Stimulated activated naive B cell treated with anti-CD40 and anti-IgM and Interleukin-4, amounts not matched to agents 10 μg/mL and 1 μg/mL and 100 μg/mL, for 72 hours (primary cell): Measurements from ENCODE around the gene ELP4.
A peak's percentile ranks its signal among the peaks of the same experiment; 100 is the strongest.
"Not testable (repeated sequence)": the region's sequence is repeated elsewhere in the genome, so short reads cannot be mapped to it uniquely, and the experiment has no call there.

Experiments
- ATAC-seq, 2 donors: fragments of 150-1000 bp; cut with Tn5 transposase; replicated peaks; 2 replicates each; pipeline ENCODE4 v1.10.0; 2021; ENCODE audit warnings: moderate library complexity in 1 of 2
- DNase-seq: peaks from one replicate; pipeline ENCODE4 v3.0.0; 2021
- H3K27ac Mint-ChIP-seq: one replicate; pipeline ENCODE4 v1.8.0; 2022; ENCODE audit warnings: mild to moderate bottlenecking, mixed read lengths
- H3K27me3 Mint-ChIP-seq, 2 donors: one replicate each; pipeline ENCODE4 v1.8.0; 2022; ENCODE audit warnings: mixed read lengths in 2 of 2
- H3K36me3 Mint-ChIP-seq, 2 donors: one replicate each; pipeline ENCODE4 v1.8.0; 2022; ENCODE audit warnings: mixed read lengths in 2 of 2, mild to moderate bottlenecking in 1 of 2
- H3K4me1 Mint-ChIP-seq, 2 donors: one replicate each; pipeline ENCODE4 v1.8.0; 2022; ENCODE audit warnings: mixed read lengths in 2 of 2, mild to moderate bottlenecking in 1 of 2
- H3K4me3 Mint-ChIP-seq, 2 donors: one replicate each; pipeline ENCODE4 v1.8.0; 2022; ENCODE audit warnings: mild to moderate bottlenecking in 2 of 2, mixed read lengths in 2 of 2, moderate library complexity in 1 of 2
- H3K9me3 Mint-ChIP-seq, 2 donors: one replicate each; pipeline ENCODE4 v1.8.0; 2022; ENCODE audit warnings: mixed read lengths in 2 of 2, mild to moderate bottlenecking in 1 of 2

Gene ELP4, protein sequence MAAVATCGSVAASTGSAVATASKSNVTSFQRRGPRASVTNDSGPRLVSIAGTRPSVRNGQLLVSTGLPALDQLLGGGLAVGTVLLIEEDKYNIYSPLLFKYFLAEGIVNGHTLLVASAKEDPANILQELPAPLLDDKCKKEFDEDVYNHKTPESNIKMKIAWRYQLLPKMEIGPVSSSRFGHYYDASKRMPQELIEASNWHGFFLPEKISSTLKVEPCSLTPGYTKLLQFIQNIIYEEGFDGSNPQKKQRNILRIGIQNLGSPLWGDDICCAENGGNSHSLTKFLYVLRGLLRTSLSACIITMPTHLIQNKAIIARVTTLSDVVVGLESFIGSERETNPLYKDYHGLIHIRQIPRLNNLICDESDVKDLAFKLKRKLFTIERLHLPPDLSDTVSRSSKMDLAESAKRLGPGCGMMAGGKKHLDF

GRCh38 chr11:31509429-31510345 lies at the start of gene ELP4, which contains the start of gene IMMP1L:
ELP4 (plus strand) TSS chr11:31509767; CDS start chr11:31509785, 18 bp downstream.
IMMP1L (minus strand) TSS chr11:31509622; CDS start chr11:31463276, 46,346 bp downstream.
- peak; percentile 100 for ATAC-seq
- Mint-ChIP-seq H3K9me3 (no peaks in the 10 kb centered on the region), H3K36me3 (peaks cover 4 to 8% of the 10 kb centered on the region in 2 donors), H3K4me3 (peak within 1 kb of the TSS; percentile 96 to 98), H3K27me3 (no peaks in the 10 kb centered on the region), H3K4me1 (peaks cover 17 to 40% of the 10 kb centered on the region in 2 donors), H3K27ac (peak within 1 kb of the TSS; percentile 96)
- peak; percentile 94 for DNase-seq

DNA sequence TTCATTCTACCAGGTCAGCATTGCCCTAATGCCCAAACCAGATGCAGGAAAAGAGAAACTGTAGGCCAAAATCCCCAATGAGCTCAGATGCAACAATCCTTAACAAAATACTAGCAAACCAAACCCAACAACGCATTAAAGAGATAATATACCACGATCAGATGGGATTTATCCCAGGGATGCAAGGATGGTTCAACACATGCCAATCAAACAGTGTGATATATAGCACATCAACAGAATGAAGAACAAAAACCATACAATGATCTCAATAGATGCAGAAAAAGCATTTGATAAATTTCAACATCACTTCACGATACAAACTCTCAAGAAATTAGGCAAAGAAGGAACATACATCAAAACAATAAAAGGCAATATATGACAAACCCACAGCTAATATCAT lies 45.1 kb upstream of the ELP4 start:
- no peak for ATAC-seq
- peaks cover 29 to 44% of the 10 kb centered on the region in 2 donors for H3K36me3 Mint-ChIP-seq
- H3K4me3 Mint-ChIP-seq: no peak overlapping the region
- peaks cover 3 to 7% of the 10 kb centered on the region in 2 donors for H3K4me1 Mint-ChIP-seq
- no peaks in the 10 kb centered on the region for H3K27me3 Mint-ChIP-seq
- DNase-seq: no peak
- peaks cover 12 to 15% of the 10 kb centered on the region in 2 donors for H3K9me3 Mint-ChIP-seq
- H3K27ac Mint-ChIP-seq: no peak overlapping the region

GRCh38 chr11:31474083-31474482 lies 35.5 kb upstream of the ELP4 start:
- Mint-ChIP-seq H3K9me3 (peaks cover 0 to 4% of the 10 kb centered on the region in 2 donors), H3K4me1 (peaks cover 0 to 5% of the 10 kb centered on the region in 2 donors), H3K27ac (no peak overlapping the region), H3K4me3 (no peak overlapping the region), H3K36me3 (peaks cover 11 to 16% of the 10 kb centered on the region in 2 donors), H3K27me3 (no peaks in the 10 kb centered on the region)
- DNase-seq: no peak
- no peak for ATAC-seq

- ATAC-seq (no peak), DNase-seq (no peak)
- H3K27me3 Mint-ChIP-seq: no peaks in the 10 kb centered on the region
- H3K4me1 Mint-ChIP-seq: peaks cover 0 to 11% of the 10 kb centered on the region in 2 donors
- H3K27ac Mint-ChIP-seq: no peak overlapping the region
- peaks cover 2 to 8% of the 10 kb centered on the region in 2 donors for H3K36me3 Mint-ChIP-seq
- H3K9me3 Mint-ChIP-seq: no peaks in the 10 kb centered on the region
- no peak overlapping the region for H3K4me3 Mint-ChIP-seq
These were observed 31.9 kb upstream of the ELP4 start for GRCh38 chr11:31477528-31478222.

- Mint-ChIP-seq H3K36me3 (peaks cover 2 to 8% of the 10 kb centered on the region in 2 donors), H3K4me3 (no peak overlapping the region), H3K27ac (no peak overlapping the region), H3K27me3 (no peaks in the 10 kb centered on the region), H3K4me1 (peaks cover 0 to 11% of the 10 kb centered on the region in 2 donors), H3K9me3 (no peaks in the 10 kb centered on the region)
- DNase-seq (no peak), ATAC-seq (no peak)
These were observed 31.4 kb upstream of the ELP4 start for GRCh38 chr11:31478223-31478590.

- Mint-ChIP-seq H3K27me3 (no peaks in the 10 kb centered on the region), H3K4me3 (no peak overlapping the region), H3K27ac (no peak overlapping the region), H3K9me3 (no peaks in the 10 kb centered on the region), H3K36me3 (peaks cover 2 to 8% of the 10 kb centered on the region in 2 donors), H3K4me1 (peaks cover 0 to 11% of the 10 kb centered on the region in 2 donors)
- ATAC-seq (no peak), DNase-seq (no peak)
These were observed 30.5 kb upstream of the ELP4 start for GRCh38 chr11:31479066-31479465.

GRCh38 chr11:31480930-31481329 lies 28.6 kb upstream of the ELP4 start:
- H3K4me1 Mint-ChIP-seq: peaks cover 0 to 11% of the 10 kb centered on the region in 2 donors
- DNase-seq (no peak), ATAC-seq (no peak)
- H3K27ac Mint-ChIP-seq: no peak overlapping the region
- peaks cover 0 to 4% of the 10 kb centered on the region in 2 donors for H3K36me3 Mint-ChIP-seq
- no peaks in the 10 kb centered on the region for H3K9me3 Mint-ChIP-seq
- H3K27me3 Mint-ChIP-seq: no peaks in the 10 kb centered on the region
- H3K4me3 Mint-ChIP-seq: no peak overlapping the region

DNA sequence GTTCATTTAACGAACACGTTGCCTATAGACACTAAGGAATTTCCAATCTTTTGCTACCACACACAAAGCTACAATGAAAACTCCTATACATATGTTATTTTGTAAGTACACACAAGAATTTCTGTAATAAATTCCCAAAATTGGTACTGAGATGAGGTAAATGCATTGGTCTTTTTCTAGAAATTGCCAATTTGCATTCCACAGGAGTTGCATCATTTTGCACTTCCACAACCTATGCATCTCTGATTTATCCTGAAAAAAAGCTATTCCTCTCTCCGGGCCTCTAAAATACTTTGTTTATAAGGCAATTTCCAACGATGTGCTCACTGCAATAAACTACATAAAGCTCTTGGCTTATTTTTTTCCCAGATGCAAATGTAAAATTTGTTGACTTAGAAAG lies 25.1 kb upstream of the ELP4 start:
- no peak for DNase-seq
- Mint-ChIP-seq H3K27me3 (no peaks in the 10 kb centered on the region), H3K4me1 (peaks cover 0 to 12% of the 10 kb centered on the region in 2 donors), H3K9me3 (no peaks in the 10 kb centered on the region), H3K4me3 (no peak overlapping the region), H3K27ac (no peak overlapping the region), H3K36me3 (peaks cover 2 to 3% of the 10 kb centered on the region in 2 donors)
- ATAC-seq: no peak

- no peak overlapping the region for H3K27ac Mint-ChIP-seq
- H3K36me3 Mint-ChIP-seq: peaks cover 10 to 13% of the 10 kb centered on the region in 2 donors
- peaks cover 10 to 25% of the 10 kb centered on the region in 2 donors for H3K4me1 Mint-ChIP-seq
- no peak overlapping the region for H3K4me3 Mint-ChIP-seq
- DNase-seq (no peak), ATAC-seq (no peak)
- no peaks in the 10 kb centered on the region for H3K27me3 Mint-ChIP-seq
- H3K9me3 Mint-ChIP-seq: no peaks in the 10 kb centered on the region
These were observed 21.7 kb upstream of the ELP4 start for GRCh38 chr11:31487848-31488247.

- Mint-ChIP-seq H3K4me1 (peaks cover 14 to 25% of the 10 kb centered on the region in 2 donors), H3K9me3 (peaks cover 6 to 8% of the 10 kb centered on the region in 2 donors), H3K36me3 (peaks cover 38 to 41% of the 10 kb centered on the region in 2 donors), H3K27me3 (no peaks in the 10 kb centered on the region), H3K27ac (no peak overlapping the region), H3K4me3 (no peak overlapping the region)
- no peak for ATAC-seq
- DNase-seq: no peak
These were observed 17.1 kb upstream of the ELP4 start for GRCh38 chr11:31492320-31492913.

DNA sequence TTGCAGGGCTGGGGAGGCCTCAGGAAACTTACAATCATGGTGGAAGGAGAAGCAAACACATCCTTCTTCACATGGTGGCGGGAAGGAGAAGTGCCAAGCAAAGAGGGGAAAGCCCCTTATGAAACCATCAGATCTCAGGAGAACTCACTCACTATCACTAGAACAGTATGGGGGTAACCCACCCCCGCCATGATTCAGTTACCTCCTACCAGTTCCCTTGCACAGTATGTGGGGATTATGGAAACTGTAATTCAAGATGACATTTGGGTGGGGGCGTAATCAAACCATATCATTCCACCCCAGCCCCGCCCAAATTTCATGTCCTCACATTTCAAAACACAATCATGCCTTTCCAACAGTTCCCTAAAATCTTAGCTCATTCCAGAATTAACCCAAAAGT lies 16.3 kb upstream of the ELP4 start:
- Mint-ChIP-seq H3K4me3 (no peak overlapping the region), H3K27me3 (no peaks in the 10 kb centered on the region), H3K36me3 (peaks cover 36 to 41% of the 10 kb centered on the region in 2 donors), H3K27ac (no peak overlapping the region), H3K9me3 (peaks cover 6 to 8% of the 10 kb centered on the region in 2 donors), H3K4me1 (peaks cover 14 to 22% of the 10 kb centered on the region in 2 donors)
- DNase-seq: no peak
- ATAC-seq: no peak

DNA sequence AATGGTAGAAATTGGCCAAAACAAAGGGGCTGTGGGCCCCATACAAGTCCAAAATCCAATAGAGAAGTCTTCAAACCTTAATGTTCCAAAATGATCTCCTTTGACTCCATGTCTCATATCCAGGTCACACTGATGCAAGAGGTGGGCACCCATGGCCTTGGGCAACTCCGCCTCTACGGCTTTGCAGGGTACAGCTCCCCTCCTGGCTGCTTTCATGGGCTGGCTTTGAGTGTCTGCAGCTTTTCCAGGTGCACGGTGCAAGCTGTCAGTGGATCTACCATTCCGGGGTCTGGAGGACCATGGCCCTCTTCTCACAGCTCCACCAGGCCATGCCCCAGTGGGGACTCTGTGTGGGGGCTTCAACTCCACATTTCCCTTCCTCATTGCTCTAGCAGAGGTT lies 15.8 kb upstream of the ELP4 start:
- Mint-ChIP-seq H3K4me1 (peaks cover 14 to 19% of the 10 kb centered on the region in 2 donors), H3K36me3 (peaks cover 36 to 47% of the 10 kb centered on the region in 2 donors)
- not testable (repeated sequence) for H3K9me3 Mint-ChIP-seq, H3K4me3 Mint-ChIP-seq, H3K27me3 Mint-ChIP-seq, ATAC-seq, H3K27ac Mint-ChIP-seq, DNase-seq

DNA sequence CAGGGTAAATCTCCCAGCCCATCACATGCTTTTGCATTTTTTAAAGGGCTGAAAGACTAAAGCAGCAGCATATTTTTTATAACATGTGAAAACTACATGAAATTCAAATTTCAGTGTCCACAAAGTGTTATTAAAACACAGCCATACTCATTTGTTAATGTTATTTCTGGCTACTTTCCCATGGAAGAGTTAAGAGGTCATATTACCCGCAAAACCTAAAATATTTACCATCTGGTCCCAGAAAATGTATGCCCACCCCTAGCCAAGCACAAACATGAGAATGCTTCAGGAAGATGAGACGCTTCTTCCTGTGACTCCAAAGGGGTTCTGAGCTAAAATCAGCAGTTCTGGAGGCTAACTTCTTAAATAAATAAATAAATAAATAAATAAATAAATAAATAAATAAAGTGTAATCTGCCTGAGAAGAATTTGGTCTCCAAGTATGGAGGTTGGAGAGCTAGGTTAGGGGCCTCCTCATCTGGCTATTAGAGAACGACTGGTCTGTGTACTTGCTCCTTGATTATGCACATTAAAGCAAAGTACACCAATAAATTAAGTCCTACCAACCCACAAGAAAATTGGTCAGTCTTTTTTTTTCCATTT lies 9.9 kb upstream of the ELP4 start:
- peaks cover 3 to 4% of the 10 kb centered on the region in 2 donors for H3K4me1 Mint-ChIP-seq
- H3K27ac Mint-ChIP-seq: no peak overlapping the region
- ATAC-seq (no peak), DNase-seq (no peak)
- peaks cover 20 to 34% of the 10 kb centered on the region in 2 donors for H3K36me3 Mint-ChIP-seq
- no peaks in the 10 kb centered on the region for H3K27me3 Mint-ChIP-seq
- no peak overlapping the region for H3K4me3 Mint-ChIP-seq
- peaks cover 4 to 6% of the 10 kb centered on the region in 2 donors for H3K9me3 Mint-ChIP-seq
